Urinary bladder (tissue), 4 donors: ENCODE measurements around the gene ADGRB3. TPM values are rescaled to one million over a fixed set of nuclear protein-coding genes. Genes with fewer than 3 reads are reported as not detected.

Experiments
- DNase-seq: peaks from one replicate; pipeline ENCODE4 v3.0.0-alpha.2; 2015; ENCODE audit errors: extremely low spot score
- H3K27ac ChIP-seq: one replicate; pipeline ENCODE4 v1.5.1; 2013; ENCODE audit warnings: low read depth, mild to moderate bottlenecking, moderate library complexity
- H3K36me3 ChIP-seq: one replicate; pipeline ENCODE4 v1.6.1; 2013; ENCODE audit warnings: mild to moderate bottlenecking, moderate library complexity; ENCODE audit not compliant: insufficient read depth
- H3K4me1 ChIP-seq: one replicate; pipeline ENCODE4 v1.6.1; 2013; ENCODE audit warnings: mild to moderate bottlenecking, moderate library complexity; ENCODE audit not compliant: insufficient read depth
- H3K4me3 ChIP-seq: one replicate; pipeline ENCODE4 v1.5.1; 2013; ENCODE audit warnings: low read depth, low read length
- WGBS: extraction: QIAGEN DNeasy Blood & Tissue Kit; methylation state at CpG from one replicate; pipeline ENCODE4 v1.1.7; 2013; 5-methylcytosine and 5-hydroxymethylcytosine counted together
- polyA plus RNA-seq: library from polyadenylated mRNA; stranded (reverse); fragments of 200-250 nt; gene quantifications from one replicate; pipeline ENCODE4 v1.2.3, GENCODE V29; 2013
- total RNA-seq: library from RNA; depleted of rRNA; stranded (reverse); fragments of >200 nt; gene quantifications from one replicate; pipeline ENCODE4 v1.2.3, GENCODE V29; 2014
- donor health status: healthy with polysubstance abuse.
- donor health status: healthy.

Gene ADGRB3
- total RNA-seq (29.4 TPM), polyA plus RNA-seq (4.7 TPM)

DNA sequence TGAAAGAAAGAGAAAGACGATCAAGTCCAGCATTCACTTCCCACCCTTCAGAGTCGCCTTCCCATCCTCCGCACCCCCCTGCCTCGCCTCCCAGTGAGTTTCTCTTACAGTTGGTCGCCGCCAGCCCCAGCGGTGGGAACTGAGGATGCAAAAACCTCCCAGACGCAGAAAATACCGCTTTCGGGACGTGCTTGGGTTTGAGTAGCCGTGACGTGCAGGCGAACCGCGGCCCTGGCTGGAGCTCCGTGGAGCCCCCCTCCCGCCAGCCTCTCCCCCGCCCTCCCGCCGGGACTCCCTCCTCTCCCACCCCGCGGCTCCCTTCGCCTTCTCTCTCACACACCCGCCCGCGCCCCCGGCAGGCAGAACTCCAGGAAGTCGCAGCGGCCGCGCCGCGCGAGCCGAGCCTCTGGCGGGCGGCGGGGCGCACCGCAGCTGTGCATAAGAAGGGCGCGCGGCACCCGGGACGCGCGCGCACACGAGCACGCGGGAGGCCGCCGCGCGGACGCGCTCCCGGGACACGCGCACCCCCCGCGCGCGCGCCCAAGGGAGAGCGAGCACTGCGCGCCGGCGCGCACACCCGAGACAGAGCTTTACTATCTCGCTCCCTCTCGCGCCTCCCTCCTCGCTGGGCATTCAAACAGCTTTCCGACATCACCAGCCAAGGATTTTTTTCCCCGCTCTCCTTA is at the start of gene ADGRB3:
TSS of gene ADGRB3 (plus strand) at position 557 of the 686 bp plus-strand sequence. CDS start 3,394 bp downstream, outside the sequence.
- H3K36me3 ChIP-seq: no peaks in the 10 kb centered on the region
- peak within 1 kb of the TSS; percentile 40 for H3K27ac ChIP-seq
- H3K4me3 ChIP-seq: peak within 1 kb of the TSS; percentile 62
- DNase-seq: peak; percentile 57
- WGBS: 1% methylated on average over 79 of the region's 79 CpGs
- H3K4me1 ChIP-seq: no peaks in the 10 kb centered on the region

DNA sequence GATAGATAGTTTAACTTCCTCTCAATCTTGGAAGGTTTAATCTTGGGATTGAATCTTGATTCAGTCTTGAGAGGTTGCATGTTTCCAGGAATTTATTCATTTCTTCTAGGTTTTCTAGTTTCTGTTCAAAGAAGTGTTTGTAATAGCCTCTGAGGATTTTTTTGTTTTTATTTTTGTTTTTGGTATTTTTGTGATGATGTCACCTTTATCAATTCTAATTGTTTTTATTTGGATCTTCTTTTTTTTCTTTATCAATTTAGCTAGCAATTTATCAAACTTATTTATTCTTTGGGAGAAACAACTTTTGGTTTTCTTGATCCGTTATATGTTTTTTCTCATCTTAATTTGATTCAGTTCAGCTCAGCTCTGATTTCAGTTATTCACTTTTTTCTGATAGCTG is 41.5 kb upstream of the ADGRB3 start:
- Histone ChIP-seq H3K4me1 (no peaks in the 10 kb centered on the region), H3K36me3 (no peaks in the 10 kb centered on the region), H3K27ac (no peak overlapping the region), H3K4me3 (no peak overlapping the region)
- 94% methylated on average over 1 of the region's 1 CpG for WGBS
- DNase-seq: no peak

DNA sequence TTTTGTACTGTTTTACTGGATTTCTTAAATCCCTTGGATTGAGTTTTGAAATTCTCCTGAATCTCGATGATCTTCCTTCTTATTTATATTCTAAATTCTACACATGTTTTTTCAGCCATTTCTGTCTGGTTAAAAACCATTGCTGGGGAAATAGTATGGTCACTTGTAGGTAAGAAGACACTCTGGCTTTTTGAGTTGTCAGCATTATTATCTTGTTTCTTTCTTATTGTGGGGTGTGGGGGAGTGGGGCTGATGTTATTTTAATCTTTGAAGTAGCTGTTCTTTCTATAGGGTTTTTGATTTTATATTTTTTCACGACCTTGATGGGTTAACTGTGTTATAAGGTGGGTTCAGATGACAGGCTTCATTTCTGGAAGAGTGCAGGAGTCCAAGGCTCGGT is 37.4 kb upstream of the ADGRB3 start:
- Histone ChIP-seq H3K36me3 (no peaks in the 10 kb centered on the region), H3K4me1 (no peaks in the 10 kb centered on the region), H3K4me3 (no peak overlapping the region), H3K27ac (no peak overlapping the region)
- WGBS: 62% methylated on average over 3 of the region's 3 CpGs
- no peak for DNase-seq

DNA sequence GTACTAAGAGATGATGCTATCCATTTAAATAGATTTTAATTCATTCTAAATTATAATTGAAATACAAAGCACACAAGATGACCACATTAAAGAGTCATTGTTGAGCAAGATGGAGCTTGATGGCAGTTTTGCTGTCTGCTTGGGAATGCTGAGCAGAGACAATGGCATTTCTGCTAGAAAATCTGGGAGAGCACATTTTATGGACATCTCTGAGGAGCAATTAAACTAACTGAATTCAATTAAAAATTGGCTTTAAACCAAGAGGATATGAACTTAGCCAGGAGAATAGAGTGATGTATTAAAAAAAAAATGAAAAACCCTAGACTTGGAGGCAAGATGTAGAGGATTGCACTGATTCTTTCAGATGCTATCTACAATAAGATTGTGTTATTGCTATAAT is 19.1 kb upstream of the ADGRB3 start:
- Histone ChIP-seq H3K4me3 (no peak overlapping the region), H3K27ac (no peak overlapping the region), H3K4me1 (no peaks in the 10 kb centered on the region), H3K36me3 (no peaks in the 10 kb centered on the region)
- DNase-seq: no peak

DNA sequence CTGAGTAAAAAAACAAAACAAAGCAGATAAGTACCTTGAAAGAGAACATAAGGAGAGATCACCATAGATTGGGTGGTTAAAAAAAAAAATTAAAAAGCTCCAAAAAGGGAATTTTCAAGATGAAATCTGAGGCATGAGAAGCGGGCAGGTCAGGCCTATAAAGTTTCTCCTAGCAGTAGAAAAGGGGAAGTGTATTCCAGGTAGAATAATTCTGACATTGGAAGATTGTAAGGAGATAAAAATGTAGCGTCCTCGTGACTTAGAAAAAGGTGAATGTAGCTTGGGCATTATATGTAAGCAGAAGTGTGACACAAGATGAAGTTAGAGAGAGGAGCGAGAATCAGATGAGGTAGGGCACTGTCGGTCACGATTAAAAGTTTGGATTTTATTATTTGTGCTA is 9.1 kb upstream of the ADGRB3 start:
- Histone ChIP-seq H3K4me3 (no peak overlapping the region), H3K27ac (no peak overlapping the region), H3K4me1 (no peaks in the 10 kb centered on the region), H3K36me3 (no peaks in the 10 kb centered on the region)
- WGBS: 95% methylated on average over 6 of the region's 6 CpGs
- DNase-seq: no peak

DNA sequence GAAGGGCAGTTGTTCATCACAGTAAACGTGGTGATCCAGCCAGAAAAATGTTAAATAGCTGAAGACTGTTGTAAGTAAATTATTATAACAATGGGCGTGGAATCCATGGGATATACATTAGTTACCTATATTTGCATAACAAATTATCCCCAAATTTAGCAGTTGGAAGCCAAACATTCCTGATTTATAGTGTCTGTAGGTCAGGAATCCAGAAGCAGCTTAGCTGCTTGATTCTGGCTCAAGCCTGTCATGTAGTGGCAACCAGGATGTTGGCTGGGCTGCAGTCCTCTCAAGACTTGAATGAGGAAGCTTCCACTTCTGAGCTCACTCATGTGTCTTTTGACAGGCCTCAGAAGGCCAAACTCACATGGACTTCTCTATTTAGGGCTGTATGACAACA is 6.9 kb upstream of the ADGRB3 start:
- Histone ChIP-seq H3K36me3 (no peaks in the 10 kb centered on the region), H3K27ac (no peak overlapping the region), H3K4me3 (no peak overlapping the region), H3K4me1 (no peaks in the 10 kb centered on the region)
- DNase-seq: no peak
- WGBS: 84% methylated on average over 2 of the region's 2 CpGs

DNA sequence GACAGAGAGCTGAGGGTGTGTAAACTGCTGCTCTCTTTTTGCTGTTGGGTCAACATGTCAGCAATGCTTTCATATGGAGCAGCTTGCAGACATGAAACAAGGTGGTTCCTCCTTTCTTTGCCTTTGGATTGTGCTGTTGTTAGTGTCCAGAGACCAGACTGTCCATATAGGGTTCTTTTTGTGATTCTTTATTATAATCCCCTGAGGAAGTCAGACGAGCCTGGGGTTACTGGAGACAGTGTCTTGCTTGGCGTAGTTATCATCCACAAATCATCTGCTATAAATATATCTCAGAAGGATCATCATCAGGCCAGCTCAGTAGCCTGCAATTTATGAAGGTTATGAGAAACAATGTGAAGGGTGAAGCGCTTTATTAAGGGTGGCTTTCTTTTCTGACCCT is 2.3 kb upstream of the ADGRB3 start:
- Histone ChIP-seq H3K27ac (no peak overlapping the region), H3K36me3 (no peaks in the 10 kb centered on the region), H3K4me3 (no peak overlapping the region), H3K4me1 (no peaks in the 10 kb centered on the region)
- DNase-seq: no peak
- WGBS: 36% methylated on average over 3 of the region's 3 CpGs

DNA sequence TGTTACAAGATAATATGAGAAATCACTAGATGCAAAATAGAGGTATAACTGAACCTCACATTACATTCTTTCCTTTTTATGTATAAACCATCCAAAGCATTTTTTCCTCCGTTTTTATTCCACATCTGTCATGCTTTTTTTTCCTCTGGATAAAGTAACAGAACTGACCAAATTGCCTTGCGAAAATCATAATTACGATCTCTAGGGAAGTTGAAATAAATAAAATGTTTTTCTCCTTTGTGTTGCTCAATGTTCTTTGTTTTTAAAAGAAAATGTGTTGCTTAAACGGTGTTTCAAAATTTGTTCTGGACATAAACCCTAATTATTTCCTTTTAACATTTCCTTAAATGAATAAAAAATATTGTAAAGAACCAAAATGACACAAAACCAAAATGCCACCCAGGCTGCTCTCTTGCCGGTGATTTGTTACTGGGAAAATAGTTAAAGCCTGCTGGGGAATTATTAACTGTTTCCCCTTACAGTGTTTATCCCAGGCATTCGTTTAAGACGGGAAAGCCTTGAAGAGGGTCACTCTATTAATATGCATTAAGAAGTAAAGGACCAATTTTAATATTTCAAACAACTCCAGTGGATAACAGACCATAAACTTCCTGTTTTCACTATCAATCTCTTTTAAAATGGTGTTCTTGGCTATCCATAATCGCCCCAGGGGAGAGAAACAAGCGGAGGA is 1.7 kb upstream of the ADGRB3 start:
- no peak overlapping the region for H3K27ac ChIP-seq

DNA sequence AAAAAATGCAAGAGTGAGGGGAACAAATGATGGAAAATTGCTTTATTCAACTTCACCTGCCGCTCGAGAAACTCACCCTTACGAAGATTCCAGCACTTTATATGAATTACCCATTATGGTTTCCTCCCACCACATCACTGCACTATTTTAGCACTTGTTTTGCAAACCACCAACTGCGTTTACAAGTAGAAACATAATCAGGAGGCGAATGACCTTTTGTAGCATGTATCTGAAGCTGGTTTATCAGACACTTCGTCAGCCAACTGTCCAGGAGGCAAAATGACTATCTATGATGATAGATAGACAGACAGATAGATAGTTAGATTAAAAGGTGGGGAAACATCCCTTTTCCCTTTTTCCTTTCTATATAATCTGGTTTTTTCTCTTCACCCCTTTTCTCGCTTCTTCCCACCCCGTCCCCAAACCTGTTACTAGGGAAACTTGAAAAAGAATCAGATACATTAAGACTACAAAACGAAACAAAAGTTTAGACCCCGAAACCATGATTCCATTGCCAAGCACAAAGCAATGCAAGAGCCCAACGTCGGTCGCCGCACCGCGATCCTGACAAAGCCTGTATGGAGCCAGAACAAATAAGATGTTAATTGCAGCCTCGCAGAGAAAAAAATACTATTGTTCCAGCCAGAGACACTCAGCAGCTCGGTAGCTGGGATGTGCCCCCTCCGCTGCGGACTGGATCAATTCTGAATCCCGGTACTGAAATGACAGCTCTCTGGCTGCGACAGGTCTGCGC is 933 bp upstream of the ADGRB3 start:
- H3K4me1 ChIP-seq: no peaks in the 10 kb centered on the region
- H3K27ac ChIP-seq: peak overlapping the region; percentile 40
- peak overlapping the region; percentile 62 for H3K4me3 ChIP-seq
- no peaks in the 10 kb centered on the region for H3K36me3 ChIP-seq
- DNase-seq: no peak
- 3% methylated on average over 23 of the region's 23 CpGs for WGBS

More for the DNA sequence above, 1.7 kb upstream of the ADGRB3 start:
- Histone ChIP-seq H3K4me1 (no peaks in the 10 kb centered on the region), H3K36me3 (no peaks in the 10 kb centered on the region), H3K4me3 (peak overlapping the region; percentile 62)
- DNase-seq: no peak
- 33% methylated on average over 9 of the region's 9 CpGs for WGBS

DNA sequence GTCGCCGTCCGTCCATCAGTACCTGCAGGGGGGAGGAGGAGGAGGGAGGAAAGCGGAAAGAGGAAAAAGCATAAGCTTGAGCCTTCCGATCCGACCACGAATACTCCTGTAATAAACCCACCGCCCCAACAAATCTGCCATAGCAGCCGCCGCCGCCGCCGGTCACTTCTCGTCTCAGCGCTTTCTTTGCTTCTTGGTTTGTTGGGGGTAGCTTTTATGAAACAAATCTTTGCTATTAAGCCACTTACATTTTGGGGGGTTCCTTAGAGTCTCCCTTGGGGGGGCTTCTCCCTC is 277 bp downstream of the ADGRB3 start:
- DNase-seq: no peak

DNA sequence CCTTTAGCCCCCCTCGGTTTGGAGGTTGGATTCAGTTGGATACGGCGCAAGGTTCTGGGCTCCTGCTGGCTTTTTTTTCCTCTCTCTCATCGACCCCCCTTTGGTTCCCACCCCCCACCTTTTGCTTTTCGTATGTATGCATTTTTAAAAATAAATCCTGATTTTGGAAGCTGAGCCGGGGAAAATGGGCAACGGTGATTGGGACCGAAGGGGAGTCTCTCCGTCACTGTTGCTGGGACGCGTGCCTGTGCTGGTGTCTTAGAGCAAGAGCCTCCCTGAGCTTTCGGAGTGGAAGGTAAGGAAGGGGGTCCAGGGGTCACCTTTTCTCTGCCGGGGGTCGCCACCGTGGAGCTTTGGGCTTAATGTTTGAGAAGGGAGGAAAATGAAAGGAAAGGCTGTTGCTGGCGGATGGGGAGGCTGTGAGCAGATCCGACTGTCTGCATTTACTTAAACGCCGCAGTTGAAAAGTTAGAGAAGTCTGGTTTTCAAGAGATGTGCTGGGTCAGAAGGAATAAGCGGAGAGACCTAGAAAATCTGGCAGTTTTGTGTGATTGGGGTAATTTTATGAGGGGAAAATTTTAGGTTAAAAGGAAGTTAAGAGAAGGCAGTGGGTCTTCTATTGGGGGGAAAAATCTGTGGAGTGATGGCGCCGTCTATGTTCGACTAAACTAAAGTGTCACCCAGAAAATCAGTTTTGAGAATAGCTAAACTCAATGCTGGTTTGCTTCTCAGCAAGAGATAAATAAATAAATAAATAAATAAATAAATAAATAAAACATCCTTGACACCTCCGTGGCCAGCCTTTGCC is 828 bp downstream of the ADGRB3 start:
- DNase-seq: peak; percentile 20
- Histone ChIP-seq H3K4me3 (peak overlapping the region; percentile 62), H3K36me3 (no peaks in the 10 kb centered on the region), H3K4me1 (no peaks in the 10 kb centered on the region), H3K27ac (peak overlapping the region; percentile 15)
- WGBS: under 1% methylated on average over 24 of the region's 24 CpGs

More for the DNA sequence above, 277 bp downstream of the ADGRB3 start:
- no peaks in the 10 kb centered on the region for H3K4me1 ChIP-seq
- peak overlapping the region; percentile 15 for H3K27ac ChIP-seq
- under 1% methylated on average over 15 of the region's 15 CpGs for WGBS
- H3K4me3 ChIP-seq: peak overlapping the region; percentile 62
- no peaks in the 10 kb centered on the region for H3K36me3 ChIP-seq

DNA sequence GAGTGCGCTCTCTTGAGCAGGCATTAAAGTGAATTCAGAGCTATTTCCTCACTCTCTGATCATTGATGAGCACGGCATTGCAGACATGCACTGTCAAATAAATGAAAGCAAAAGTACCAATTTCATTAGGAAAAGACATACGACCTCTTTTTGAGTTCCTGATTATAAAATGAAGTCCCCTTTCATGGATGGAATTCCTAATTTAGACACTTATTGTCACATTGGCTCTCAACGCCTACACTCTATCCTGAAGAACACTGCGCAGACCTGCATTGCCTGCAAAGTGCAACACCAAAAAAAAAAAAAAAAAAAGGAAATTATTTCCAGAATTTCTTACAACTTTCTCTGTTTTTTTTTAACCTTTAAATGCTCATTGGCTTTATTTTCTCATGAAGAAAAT is 1.6 kb downstream of the ADGRB3 start:
- Histone ChIP-seq H3K4me1 (no peaks in the 10 kb centered on the region), H3K27ac (no peak overlapping the region), H3K4me3 (peak overlapping the region; percentile 34), H3K36me3 (no peaks in the 10 kb centered on the region)
- DNase-seq: no peak
- WGBS: 42% methylated on average over 5 of the region's 5 CpGs

DNA sequence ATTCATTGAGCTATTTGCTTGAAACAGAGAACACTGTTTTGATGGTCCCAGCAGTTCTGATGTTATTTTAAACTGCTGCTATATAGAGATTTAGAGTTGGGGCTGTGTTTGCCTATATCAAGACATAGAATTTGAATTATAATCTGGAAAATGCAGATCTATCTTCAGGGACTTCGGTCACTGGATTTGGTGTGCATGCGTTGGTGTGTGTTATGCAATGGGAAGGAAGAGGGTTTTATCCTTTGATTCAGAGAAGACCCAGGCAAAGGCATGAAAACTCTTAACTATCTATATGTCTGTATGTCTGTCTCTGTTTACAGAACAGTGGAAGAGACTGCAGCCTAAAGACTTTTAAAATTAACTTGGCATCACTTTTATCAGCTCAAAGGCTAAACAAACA is 2.0 kb downstream of the ADGRB3 start:
- Histone ChIP-seq H3K4me1 (no peaks in the 10 kb centered on the region), H3K36me3 (no peaks in the 10 kb centered on the region), H3K4me3 (peak overlapping the region; percentile 34), H3K27ac (no peak overlapping the region)
- WGBS: 46% methylated on average over 2 of the region's 2 CpGs
- DNase-seq: no peak
